ENCODE measurements around the gene GATA5. TPM values are rescaled to one million over a fixed set of nuclear protein-coding genes. Genes with fewer than 3 reads are reported as not detected.

The GATA5 gene
- total and polyA plus RNA-seq, 2 donors from 2014 or later: 1.0 to 6.9 TPM

GRCh38 chr20:62448038-62448437, 27.8 kb downstream of the GATA5 start:
- FAIRE-seq (no peak), DNase-seq (no peak)
- peaks cover 0 to 4% (median 0%) of the 10 kb centered on the region in 3 donors for H3K4me1 ChIP-seq (ENCODE audit: control insufficient read depth in 2 of 3, insufficient read depth in 2 of 3, low read depth in 1 of 3, low read length in 3 of 3)
- TF ChIP-seq CTCF (IDR thresholded peaks at IDR 0.05; ENCODE audit: borderline replicate concordance, extremely low read depth, insufficient read depth): no peak
- no peak overlapping the region for H3K27ac ChIP-seq (ENCODE audit: low read depth in 2 of 2, low read length in 2 of 2)
- H3K9me3 ChIP-seq (ENCODE audit: control insufficient read depth in 2 of 3, insufficient read depth in 1 of 3, low read length in 3 of 3): no peaks in the 10 kb centered on the region
- H3K27me3 ChIP-seq (ENCODE audit: control insufficient read depth, insufficient read depth, low read length): no peaks in the 10 kb centered on the region
- intact Hi-C loops (cut with DNase I): no loop called here
- no peak overlapping the region for H3K9ac ChIP-seq (ENCODE audit: low read length in 3 of 3)
- no peak overlapping the region for H3K4me3 ChIP-seq (ENCODE audit: low read length in 3 of 3)
- H3K36me3 ChIP-seq (ENCODE audit: control insufficient read depth in 2 of 3, insufficient read depth in 3 of 3, low read length in 3 of 3): no peaks in the 10 kb centered on the region

DNA sequence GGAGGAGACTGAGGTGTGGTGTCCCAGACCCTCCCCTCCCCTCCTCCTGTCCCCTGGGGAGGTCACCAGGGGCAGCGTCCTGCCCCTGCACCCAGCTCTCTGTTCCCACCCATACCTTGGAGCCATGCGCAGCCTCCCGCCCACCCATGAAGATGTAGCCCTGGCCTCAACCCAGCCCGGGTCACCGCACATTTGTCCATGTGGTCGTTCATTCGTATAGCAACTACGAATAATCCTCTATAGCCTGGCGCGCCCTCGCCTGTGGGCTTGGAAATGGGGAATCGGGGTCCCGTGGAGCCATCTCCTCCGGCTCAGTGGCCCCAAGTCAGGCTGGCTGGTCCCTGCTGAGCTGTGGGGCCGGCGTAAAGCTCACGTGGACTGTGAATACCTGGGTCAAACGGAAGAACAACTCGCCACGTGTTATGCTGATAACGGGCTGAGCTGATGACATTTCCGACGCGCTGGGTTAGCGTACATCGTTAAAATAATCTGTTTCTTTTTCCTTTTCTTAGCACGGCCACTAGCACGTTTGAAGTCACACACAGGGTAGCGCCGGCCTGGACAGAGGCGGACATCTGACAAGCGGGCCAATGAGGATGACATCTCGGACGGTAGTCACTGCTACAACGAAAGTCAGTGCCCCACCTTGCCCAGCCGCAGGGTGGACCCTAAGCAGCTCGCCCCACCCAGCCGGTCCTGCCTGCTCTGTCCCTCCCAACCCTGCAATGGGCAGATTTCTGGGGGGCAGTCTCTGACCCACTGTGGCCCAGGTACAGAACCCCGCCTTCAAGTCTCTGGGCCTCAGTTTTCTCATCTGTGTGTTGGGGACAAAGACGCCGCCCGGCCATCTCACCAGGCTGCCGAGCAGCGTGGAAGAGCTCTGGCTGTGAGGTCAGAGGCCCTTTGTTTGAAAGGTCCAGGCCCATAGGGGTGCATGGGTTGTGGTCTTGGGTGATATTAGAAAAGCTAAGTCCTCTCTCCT, 28.6 kb downstream of the GATA5 start:
- H3K27me3 ChIP-seq (ENCODE audit: control insufficient read depth, insufficient read depth, low read length): no peaks in the 10 kb centered on the region
- DNase-seq: no peak

GRCh38 chr20:62446481-62446880, 29.3 kb downstream of the GATA5 start:
- Histone ChIP-seq H3K4me1 (ENCODE audit: control insufficient read depth in 2 of 3, insufficient read depth in 2 of 3, low read depth in 1 of 3, low read length in 3 of 3) (no peaks in the 10 kb centered on the region), H3K36me3 (ENCODE audit: control insufficient read depth in 2 of 3, insufficient read depth in 3 of 3, low read length in 3 of 3) (no peaks in the 10 kb centered on the region), H3K9me3 (ENCODE audit: control insufficient read depth in 2 of 3, insufficient read depth in 1 of 3, low read length in 3 of 3) (no peaks in the 10 kb centered on the region), H3K27me3 (ENCODE audit: control insufficient read depth, insufficient read depth, low read length) (no peaks in the 10 kb centered on the region), H3K4me3 (ENCODE audit: low read length in 3 of 3) (no peak overlapping the region), H3K9ac (ENCODE audit: low read length in 3 of 3) (no peak overlapping the region), H3K27ac (ENCODE audit: low read depth in 2 of 2, low read length in 2 of 2) (no peak overlapping the region)
- intact Hi-C loops (cut with DNase I): no loop called here
- no peak for TF ChIP-seq CTCF (IDR thresholded peaks at IDR 0.05; ENCODE audit: borderline replicate concordance, extremely low read depth, insufficient read depth)
- FAIRE-seq (no peak), DNase-seq (no peak)

More for the DNA sequence above, 28.6 kb downstream of the GATA5 start:
- Histone ChIP-seq H3K36me3 (ENCODE audit: control insufficient read depth in 2 of 3, insufficient read depth in 3 of 3, low read length in 3 of 3) (no peaks in the 10 kb centered on the region), H3K27ac (ENCODE audit: low read depth in 2 of 2, low read length in 2 of 2) (no peak overlapping the region), H3K4me3 (ENCODE audit: low read length in 3 of 3) (no peak overlapping the region), H3K9ac (ENCODE audit: low read length in 3 of 3) (no peak overlapping the region), H3K4me1 (ENCODE audit: control insufficient read depth in 2 of 3, insufficient read depth in 2 of 3, low read depth in 1 of 3, low read length in 3 of 3) (peaks cover 0 to under 1% (median 0%) of the 10 kb centered on the region in 3 donors), H3K9me3 (ENCODE audit: control insufficient read depth in 2 of 3, insufficient read depth in 1 of 3, low read length in 3 of 3) (no peaks in the 10 kb centered on the region)
- no peak for TF ChIP-seq CTCF (IDR thresholded peaks at IDR 0.05; ENCODE audit: borderline replicate concordance, extremely low read depth, insufficient read depth)
- intact Hi-C loops (cut with DNase I): no loop called here
- no peak for FAIRE-seq

Measured in kidney (tissue), 14 donors.